GM10847 (cell line): ENCODE measurements around the gene SETX.
A peak's percentile ranks its signal among the peaks of the same experiment; 100 is the strongest.

Source experiments
- POLR2A ChIP-seq: IDR thresholded peaks from 2 replicates; pipeline ENCODE4 v1.6.1; 2011; ENCODE audit not compliant: insufficient read length; ENCODE audit errors: extremely low read depth

SETX gene

GRCh38 chr9:132354637-132355355 is at the start of gene SETX:
Gene SETX, minus strand, starts transcription at chr9:132354986. Its CDS starts 5,558 bp downstream, at chr9:132349428.
- peak; percentile 94 for TF ChIP-seq POLR2A

GRCh38 chr9:132404228-132404881 is 49.6 kb upstream of the SETX start:
- no peak for TF ChIP-seq POLR2A

GRCh38 chr9:132401824-132402223 is 47.0 kb upstream of the SETX start:
- TF ChIP-seq POLR2A = no peak

GRCh38 chr9:132395560-132395959 is 40.8 kb upstream of the SETX start:
- TF ChIP-seq POLR2A = no peak

GRCh38 chr9:132391449-132391848 is 36.7 kb upstream of the SETX start:
- no peak for TF ChIP-seq POLR2A

- no peak for TF ChIP-seq POLR2A
Observed at GRCh38 chr9:132390966-132391365, 36.2 kb upstream of the SETX start.

- no peak for TF ChIP-seq POLR2A
Observed at GRCh38 chr9:132387133-132387532, 32.3 kb upstream of the SETX start.

- no peak for TF ChIP-seq POLR2A
Observed at GRCh38 chr9:132384376-132384775, 29.6 kb upstream of the SETX start.

- no peak for TF ChIP-seq POLR2A
Observed at GRCh38 chr9:132383462-132383883, 28.7 kb upstream of the SETX start.

- no peak for TF ChIP-seq POLR2A
Observed at GRCh38 chr9:132381966-132382541, 27.3 kb upstream of the SETX start.

- TF ChIP-seq POLR2A = no peak
Observed at GRCh38 chr9:132372177-132373095, 17.6 kb upstream of the SETX start.

GRCh38 chr9:132370592-132370991 is 15.8 kb upstream of the SETX start:
- no peak for TF ChIP-seq POLR2A

GRCh38 chr9:132369421-132369820 is 14.6 kb upstream of the SETX start:
- no peak for TF ChIP-seq POLR2A

- no peak for TF ChIP-seq POLR2A
Observed at GRCh38 chr9:132367613-132368313, 13.0 kb upstream of the SETX start.

- no peak for TF ChIP-seq POLR2A
Observed at GRCh38 chr9:132366481-132366880, 11.7 kb upstream of the SETX start.
